ENCODE results near the gene CCDC70.

- no peak for TF ChIP-seq CTCF (IDR thresholded peaks at IDR 0.05)
- TF ChIP-seq EP300 (IDR thresholded peaks at IDR 0.05), result no peak
Observed at GRCh38 chr13:51820016-51820597, 41.7 kb upstream of the CCDC70 start.
